Measurements from ENCODE around the gene LRRC8A.
"Not testable (repeated sequence)": the region's sequence is repeated elsewhere in the genome, so short reads cannot be mapped to it uniquely, and the experiment has no call there.

Gene LRRC8A

GRCh38 chr9:128923493-128923883 lies 41.6 kb downstream of the LRRC8A start:
- DNase-seq: no peak

- no peak for DNase-seq
These were observed 45.9 kb downstream of the LRRC8A start for GRCh38 chr9:128927731-128928411.

GRCh38 chr9:128928624-128929023 lies 46.7 kb downstream of the LRRC8A start:
- DNase-seq: no peak

GRCh38 chr9:128929560-128929959 lies 47.6 kb downstream of the LRRC8A start:
- DNase-seq: no peak

- DNase-seq: no peak
These were observed 51.8 kb downstream of the LRRC8A start for GRCh38 chr9:128933731-128934130.

- no peak for DNase-seq
These were observed 54.4 kb downstream of the LRRC8A start for GRCh38 chr9:128936171-128936865.

- DNase-seq: no peak
These were observed 55.6 kb downstream of the LRRC8A start for GRCh38 chr9:128937310-128938165.

- no peak for DNase-seq
These were observed 58.5 kb downstream of the LRRC8A start for GRCh38 chr9:128940271-128940921.

- no peak for DNase-seq
These were observed 59.2 kb downstream of the LRRC8A start for GRCh38 chr9:128940946-128941755.

GRCh38 chr9:128943832-128944620 lies 62.1 kb downstream of the LRRC8A start:
- no peak for DNase-seq

GRCh38 chr9:128944966-128945365 lies 63.0 kb downstream of the LRRC8A start:
- DNase-seq: not testable (repeated sequence)

- no peak for DNase-seq
These were observed 64.0 kb downstream of the LRRC8A start for GRCh38 chr9:128945798-128946501.

GRCh38 chr9:128946571-128947276 lies 64.8 kb downstream of the LRRC8A start:
- no peak for DNase-seq

GRCh38 chr9:128947277-128947526 lies 65.3 kb downstream of the LRRC8A start:
- no peak for DNase-seq

- DNase-seq: peak; percentile 92
These were observed 65.8 kb downstream of the LRRC8A start, which contains the start of the genes DOLK and NUP188 for GRCh38 chr9:128947527-128948301. Gene DOLK (minus strand): TSS chr9:128947603. CDS start chr9:128947303, 300 bp downstream. Gene NUP188 (plus strand): TSS chr9:128947699. CDS start chr9:128947720, 21 bp downstream.

- DNase-seq: not testable (repeated sequence)
These were observed 79.5 kb downstream of the LRRC8A start for GRCh38 chr9:128961403-128961802.
